ENCODE measurements around the gene BBX.

DNA sequence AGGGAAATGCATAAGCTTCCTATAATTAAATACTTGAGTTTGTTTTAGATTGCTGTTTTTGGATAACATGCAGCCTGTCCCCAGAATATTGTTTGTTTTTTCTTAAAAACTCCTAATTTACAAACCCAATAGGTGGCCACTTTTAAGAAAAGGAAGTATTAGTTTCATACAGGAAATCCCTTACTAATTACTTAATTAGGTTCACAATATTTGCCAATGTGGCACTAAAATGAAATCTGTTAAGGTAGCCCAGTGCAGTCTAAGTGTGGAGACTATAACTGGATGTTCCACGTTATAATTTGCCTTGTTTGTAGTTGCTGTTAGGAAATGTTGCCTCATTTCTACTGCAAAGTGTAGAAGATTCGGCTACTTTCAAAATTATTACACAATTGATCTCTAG, 195.8 kb downstream of the BBX start:
- no peak for TF ChIP-seq EZH2 (IDR thresholded peaks at IDR 0.05; ENCODE audit: insufficient read depth, poor library complexity, severe bottlenecking)
- no peak for TF ChIP-seq EZH2phosphoT487 (IDR thresholded peaks at IDR 0.05; ENCODE audit: insufficient read depth, low read depth)

Data from GM23248 (cell line).